B cell (primary cell): Measurements from ENCODE around the gene SLC41A3. TPM values are rescaled to one million over a fixed set of nuclear protein-coding genes. Genes with fewer than 3 reads are reported as not detected.

Experiments
- ATAC-seq: fragments of 200-7000 bp; cut with Tn5 transposase; one replicate; pipeline ENCODE4 v1.10.0; 2021; ENCODE audit warnings: low read depth, mild to moderate bottlenecking, moderate number of reproducible peaks, moderate library complexity
- CTCF ChIA-PET: fragments of 350-600 bp; sonication (Branson Sonifier 250); formaldehyde crosslinking; loops from one replicate; lab custom pipeline; 2021; ENCODE audit warnings: antibody characterized with exemption, inconsistent platforms; lab: Charles Lee
- POLR2A ChIA-PET: fragments of 350-600 bp; sonication (Branson Sonifier 250); formaldehyde crosslinking; loops from one replicate; lab custom pipeline; 2021; ENCODE audit warnings: antibody characterized with exemption; lab: Charles Lee
- DNase-seq: peaks from one replicate; pipeline ENCODE4 v3.0.0; 2013
- H2AFZ ChIP-seq: 2 replicates; pipeline ENCODE4 v1.6.1; 2012; ENCODE audit warnings: mild to moderate bottlenecking, low read depth, low read length; ENCODE audit not compliant: insufficient read depth, poor library complexity, severe bottlenecking
- H3K27ac ChIP-seq, 2 donors: 1 replicate in 1 of 2; 2 replicates in 1 of 2; pipeline ENCODE4 v1.5.1; 2012 to 2013; ENCODE audit warnings: low read length in 2 of 2, mild to moderate bottlenecking in 2 of 2, moderate library complexity in 1 of 2
- H3K27me3 ChIP-seq, 4 experiments: fragments of 200-600 bp in 1 of 4; sonication (generic) in 1 of 4; replicated peaks in 1 of 4; 1 replicate in 2 of 4; 2 replicates in 2 of 4; pipeline versions ENCODE4 v1.6.1 to v1.7.0; 2013 to 2016; ENCODE audit warnings: low read length in 3 of 4, mild to moderate bottlenecking in 2 of 4, mixed read lengths in 1 of 4, moderate library complexity in 1 of 4; ENCODE audit not compliant: insufficient read depth in 4 of 4, control insufficient read depth in 3 of 4; ENCODE audit errors: control extremely low read depth in 1 of 4
- H3K36me3 ChIP-seq, 2 experiments: replicated peaks in 1 of 2; 1 replicate in 1 of 2; 2 replicates in 1 of 2; pipeline versions ENCODE4 v1.6.1 to v1.7.1; 2013; ENCODE audit warnings: low read length in 1 of 2; ENCODE audit not compliant: insufficient read depth in 2 of 2, control insufficient read depth in 1 of 2; ENCODE audit errors: control extremely low read depth in 1 of 2, extremely low read depth in 1 of 2
- H3K4me1 ChIP-seq, 2 donors: fragments of 200-600 bp in 1 of 2; sonication (generic) in 1 of 2; 1 replicate in 1 of 2; 2 replicates in 1 of 2; pipeline versions ENCODE4 v1.5.1 to v1.6.1; 2013 to 2017; ENCODE audit warnings: low read length in 2 of 2; ENCODE audit not compliant: control insufficient read depth in 2 of 2, insufficient read depth in 2 of 2
- H3K4me2 ChIP-seq: replicated peaks from 2 replicates; pipeline ENCODE3; 2012; ENCODE audit warnings: mild to moderate bottlenecking, low read depth, low read length; ENCODE audit not compliant: poor library complexity, severe bottlenecking
- H3K4me3 ChIP-seq, 5 experiments: fragments of 200-600 bp in 1 of 5; sonication (generic) in 1 of 5; 1 replicate in 3 of 5; 2 replicates in 2 of 5; pipeline versions ENCODE4 v1.5.1 to v1.7.0; 2011 to 2016; ENCODE audit warnings: low read length in 4 of 5, mild to moderate bottlenecking in 4 of 5, low read depth in 2 of 5, control low read depth in 1 of 5, moderate library complexity in 1 of 5; ENCODE audit not compliant: insufficient read depth in 1 of 5; ENCODE audit errors: control extremely low read depth in 1 of 5, extremely low read depth in 1 of 5
- H3K79me2 ChIP-seq: fragments of 200-600 bp; sonication (generic); one replicate; pipeline ENCODE4 v1.6.0; 2016; ENCODE audit warnings: low read length; ENCODE audit not compliant: control insufficient read depth, insufficient read depth
- H3K9ac ChIP-seq: fragments of 200-600 bp; sonication (generic); 2 replicates; pipeline ENCODE4 v1.6.1; 2017; ENCODE audit warnings: mild to moderate bottlenecking, low read length, moderate library complexity
- H3K9me3 ChIP-seq, 3 donors: one replicate each; pipeline versions ENCODE4 v1.6.1 to v1.7.1; 2013; ENCODE audit warnings: low read length in 2 of 3; ENCODE audit not compliant: control insufficient read depth in 2 of 3, insufficient read depth in 1 of 3; ENCODE audit errors: control extremely low read depth in 1 of 3
- H4K20me1 ChIP-seq: 2 replicates; pipeline ENCODE4 v1.6.0; 2012; ENCODE audit warnings: mild to moderate bottlenecking, low read length; ENCODE audit not compliant: insufficient read depth, control insufficient read depth, poor library complexity, severe bottlenecking
- H3K27ac Mint-ChIP-seq: one replicate; pipeline ENCODE4 v1.8.0; 2021; ENCODE audit warnings: mixed read lengths
- H3K27me3 Mint-ChIP-seq: one replicate; pipeline ENCODE4 v1.8.0; 2021; ENCODE audit warnings: mixed read lengths
- H3K4me1 Mint-ChIP-seq: one replicate; pipeline ENCODE4 v1.8.0; 2021; ENCODE audit warnings: mixed read lengths
- H3K4me3 Mint-ChIP-seq: one replicate; pipeline ENCODE4 v1.8.0; 2021; ENCODE audit warnings: mixed read lengths
- H3K9me3 Mint-ChIP-seq: one replicate; pipeline ENCODE4 v1.8.0; 2022; ENCODE audit warnings: mixed read lengths; ENCODE audit not compliant: insufficient read depth
- CTCF ChIP-seq: fragments of 200-600 bp; IDR thresholded peaks from one replicate; pipeline ENCODE4 v1.8.0; 2022; ENCODE audit warnings: antibody characterized with exemption, mild to moderate bottlenecking
- EZH2 ChIP-seq: IDR thresholded peaks from 2 replicates; pipeline ENCODE4 v1.6.1; 2012; ENCODE audit warnings: borderline replicate concordance, low read depth, mild to moderate bottlenecking, moderate library complexity, low read length; ENCODE audit not compliant: insufficient read depth, poor library complexity, severe bottlenecking
- WGBS: methylation state at CpG from one replicate; pipeline ENCODE4 v1.1.5; 2013; ENCODE audit warnings: missing lambda C conversion rate; ENCODE audit not compliant: insufficient coverage; 5-methylcytosine and 5-hydroxymethylcytosine counted together
- intact Hi-C: fragments of 100-400 bp; cut with micrococcal nuclease; formaldehyde crosslinking; loops from one replicate; pipeline ENCODE4 v1.10.0; 2022
- polyA plus RNA-seq: library from polyadenylated mRNA; depleted of rRNA; stranded (reverse); fragments of >200 nt; gene quantifications from 2 replicates; pipeline ENCODE4 v1.2.3, GENCODE V29; 2012
- total RNA-seq, 2 donors: library from RNA; stranded (reverse); fragments of 120-200 nt in 1 of 2; gene quantifications; 1 replicate in 1 of 2; 2 replicates in 1 of 2; pipeline versions ENCODE4 v1.2.3 to v1.2.4, GENCODE V29; 2013 to 2022

SLC41A3 gene
- total and polyA plus RNA-seq, 2 donors (not counting 1 experiment from before 2014, with no cell fraction given): 34.2 to 39.3 TPM

GRCh38 chr3:126021224-126021623 is 62.7 kb downstream of the SLC41A3 start:
- Histone ChIP-seq H2AFZ (no peak overlapping the region), H3K4me1 (peaks cover 0 to 8% of the 10 kb centered on the region in 2 donors), H3K27me3 (no peaks in the 10 kb centered on the region), H3K9ac (no peak overlapping the region), H3K4me3 (no peak overlapping the region), H3K27ac (no peak overlapping the region), H3K79me2 (no peaks in the 10 kb centered on the region), H4K20me1 (no peaks in the 10 kb centered on the region), H3K9me3 (no peaks in the 10 kb centered on the region), H3K36me3 (peaks cover 0 to 12% of the 10 kb centered on the region in 2 experiments), H3K4me2 (no peak overlapping the region)
- H3K4me3 Mint-ChIP-seq: no peak overlapping the region
- no peaks in the 10 kb centered on the region for H3K27me3 Mint-ChIP-seq
- ATAC-seq (no peak), DNase-seq (no peak)
- 100% methylated on average over 3 of the region's 5 CpGs for WGBS
- CTCF ChIA-PET: no interaction called here
- POLR2A ChIA-PET: no interaction called here
- H3K9me3 Mint-ChIP-seq: no peaks in the 10 kb centered on the region
- H3K27ac Mint-ChIP-seq: no peak overlapping the region
- peaks cover 7% of the 10 kb centered on the region for H3K4me1 Mint-ChIP-seq
- intact Hi-C loops: no loop called here
- TF ChIP-seq EZH2: no peak
- no peak for TF ChIP-seq CTCF

GRCh38 chr3:126019683-126020082 is 64.2 kb downstream of the SLC41A3 start:
- H3K79me2 ChIP-seq: no peaks in the 10 kb centered on the region
- ATAC-seq: no peak
- POLR2A ChIA-PET: no interaction called here
- no peaks in the 10 kb centered on the region for H3K27me3 Mint-ChIP-seq
- WGBS: 100% methylated on average over 4 of the region's 5 CpGs
- H3K27ac ChIP-seq: no peak overlapping the region
- H3K4me3 ChIP-seq: no peak overlapping the region
- peaks cover 0 to 13% of the 10 kb centered on the region in 2 experiments for H3K36me3 ChIP-seq
- intact Hi-C loops: no loop called here
- no peaks in the 10 kb centered on the region for H3K4me1 Mint-ChIP-seq
- H3K9me3 Mint-ChIP-seq: no peaks in the 10 kb centered on the region
- H3K27ac Mint-ChIP-seq: no peak overlapping the region
- no peak for TF ChIP-seq CTCF
- H4K20me1 ChIP-seq: no peaks in the 10 kb centered on the region
- no peak overlapping the region for H3K9ac ChIP-seq
- H3K4me3 Mint-ChIP-seq: no peak overlapping the region
- H3K4me1 ChIP-seq: no peaks in the 10 kb centered on the region
- no peak overlapping the region for H2AFZ ChIP-seq
- no peaks in the 10 kb centered on the region for H3K27me3 ChIP-seq
- CTCF ChIA-PET: no interaction called here
- no peak for DNase-seq
- no peak overlapping the region for H3K4me2 ChIP-seq
- no peaks in the 10 kb centered on the region for H3K9me3 ChIP-seq
